ENCODE data around the gene SLAMF9. TPM values are rescaled to one million over a fixed set of nuclear protein-coding genes. Genes with fewer than 3 reads are reported as not detected.

SLAMF9 gene
- total RNA-seq, 1 experiment from 2014 or later = not detected

DNA sequence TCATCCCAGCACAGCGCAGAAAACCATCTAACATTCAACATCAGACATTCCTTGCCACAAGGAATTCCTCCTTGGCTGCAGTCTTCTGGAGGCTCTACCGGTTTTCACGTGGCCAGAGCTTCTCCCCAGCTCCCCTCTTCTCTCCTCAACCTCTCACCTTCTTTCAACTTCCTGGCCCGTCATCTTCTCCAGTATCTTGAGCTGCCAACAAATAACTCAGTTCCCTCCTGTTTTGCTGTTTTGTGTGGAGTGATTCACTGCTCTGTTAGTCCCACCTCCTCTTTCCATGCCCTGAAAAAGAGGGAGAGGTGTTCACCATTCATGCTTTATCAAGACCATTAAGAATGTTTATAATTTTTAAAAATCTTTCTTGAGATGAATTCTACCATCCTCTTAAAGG lies 45.2 kb upstream of the SLAMF9 start:
- H3K36me3 Mint-ChIP-seq = no peaks in the 10 kb centered on the region

DNA sequence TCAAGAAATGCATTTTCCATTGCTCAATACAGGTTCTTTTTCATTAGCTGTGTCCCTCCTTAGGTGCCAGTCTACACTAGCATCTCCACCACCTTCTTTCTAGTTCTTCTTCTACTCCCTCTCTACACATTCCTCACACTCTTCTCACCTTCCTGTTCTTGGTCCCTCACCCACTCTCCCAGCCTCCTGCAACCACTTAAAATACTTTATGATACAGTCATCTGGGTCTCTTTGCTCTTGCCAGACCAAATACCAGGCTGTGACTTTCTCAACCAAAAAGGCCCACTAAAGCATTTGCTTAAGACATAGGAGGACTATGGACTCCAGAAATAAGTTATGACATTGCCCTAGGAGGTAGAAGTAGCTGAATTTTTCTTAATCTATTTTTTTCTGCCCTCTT lies 42.6 kb upstream of the SLAMF9 start:
- H3K36me3 Mint-ChIP-seq = no peaks in the 10 kb centered on the region
- ATAC-seq = no peak

More for the DNA sequence above, 45.2 kb upstream of the SLAMF9 start:
- ATAC-seq (no peak), DNase-seq (ENCODE audit: low spot score) (no peak)
- CTCF ChIA-PET = interaction anchor here (2.2 kb wide), 1 partner anchor 8 kb away, joined by 12 read pairs; no protein-coding TSS in a partner anchor
- H3K27ac Mint-ChIP-seq = no peak overlapping the region
- no peak overlapping the region for H3K4me3 Mint-ChIP-seq
- TF ChIP-seq, protein P1, sequence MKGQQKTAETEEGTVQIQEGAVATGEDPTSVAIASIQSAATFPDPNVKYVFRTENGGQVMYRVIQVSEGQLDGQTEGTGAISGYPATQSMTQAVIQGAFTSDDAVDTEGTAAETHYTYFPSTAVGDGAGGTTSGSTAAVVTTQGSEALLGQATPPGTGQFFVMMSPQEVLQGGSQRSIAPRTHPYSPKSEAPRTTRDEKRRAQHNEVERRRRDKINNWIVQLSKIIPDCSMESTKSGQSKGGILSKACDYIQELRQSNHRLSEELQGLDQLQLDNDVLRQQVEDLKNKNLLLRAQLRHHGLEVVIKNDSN (CRISPR knock-in tag; IDR thresholded peaks at IDR 0.05) = no peak
- TF ChIP-seq, protein P2, sequence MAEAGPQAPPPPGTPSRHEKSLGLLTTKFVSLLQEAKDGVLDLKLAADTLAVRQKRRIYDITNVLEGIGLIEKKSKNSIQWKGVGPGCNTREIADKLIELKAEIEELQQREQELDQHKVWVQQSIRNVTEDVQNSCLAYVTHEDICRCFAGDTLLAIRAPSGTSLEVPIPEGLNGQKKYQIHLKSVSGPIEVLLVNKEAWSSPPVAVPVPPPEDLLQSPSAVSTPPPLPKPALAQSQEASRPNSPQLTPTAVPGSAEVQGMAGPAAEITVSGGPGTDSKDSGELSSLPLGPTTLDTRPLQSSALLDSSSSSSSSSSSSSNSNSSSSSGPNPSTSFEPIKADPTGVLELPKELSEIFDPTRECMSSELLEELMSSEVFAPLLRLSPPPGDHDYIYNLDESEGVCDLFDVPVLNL (CRISPR knock-in tag; IDR thresholded peaks at IDR 0.05; ENCODE audit: borderline replicate concordance, low read depth) = no peak
- TF ChIP-seq ZNF396 (CRISPR knock-in tag; IDR thresholded peaks at IDR 0.05; ENCODE audit: borderline replicate concordance) (no peak), TP53 (CRISPR knock-in tag; IDR thresholded peaks at IDR 0.05) (no peak), ATF1 (CRISPR knock-in tag; IDR thresholded peaks at IDR 0.05) (no peak), MYBL2 (CRISPR knock-in tag; IDR thresholded peaks at IDR 0.05) (no peak), ZNF423 (CRISPR knock-in tag; IDR thresholded peaks at IDR 0.05) (no peak), HMGA2 (CRISPR knock-in tag; IDR thresholded peaks at IDR 0.05) (no peak), ESRRA (CRISPR knock-in tag; IDR thresholded peaks at IDR 0.05; ENCODE audit: borderline replicate concordance) (no peak)
- TF ChIP-seq, protein P3, sequence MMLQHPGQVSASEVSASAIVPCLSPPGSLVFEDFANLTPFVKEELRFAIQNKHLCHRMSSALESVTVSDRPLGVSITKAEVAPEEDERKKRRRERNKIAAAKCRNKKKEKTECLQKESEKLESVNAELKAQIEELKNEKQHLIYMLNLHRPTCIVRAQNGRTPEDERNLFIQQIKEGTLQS (CRISPR knock-in tag; conservative IDR thresholded peaks at IDR 0.05) = no peak
- TF ChIP-seq, protein P4, sequence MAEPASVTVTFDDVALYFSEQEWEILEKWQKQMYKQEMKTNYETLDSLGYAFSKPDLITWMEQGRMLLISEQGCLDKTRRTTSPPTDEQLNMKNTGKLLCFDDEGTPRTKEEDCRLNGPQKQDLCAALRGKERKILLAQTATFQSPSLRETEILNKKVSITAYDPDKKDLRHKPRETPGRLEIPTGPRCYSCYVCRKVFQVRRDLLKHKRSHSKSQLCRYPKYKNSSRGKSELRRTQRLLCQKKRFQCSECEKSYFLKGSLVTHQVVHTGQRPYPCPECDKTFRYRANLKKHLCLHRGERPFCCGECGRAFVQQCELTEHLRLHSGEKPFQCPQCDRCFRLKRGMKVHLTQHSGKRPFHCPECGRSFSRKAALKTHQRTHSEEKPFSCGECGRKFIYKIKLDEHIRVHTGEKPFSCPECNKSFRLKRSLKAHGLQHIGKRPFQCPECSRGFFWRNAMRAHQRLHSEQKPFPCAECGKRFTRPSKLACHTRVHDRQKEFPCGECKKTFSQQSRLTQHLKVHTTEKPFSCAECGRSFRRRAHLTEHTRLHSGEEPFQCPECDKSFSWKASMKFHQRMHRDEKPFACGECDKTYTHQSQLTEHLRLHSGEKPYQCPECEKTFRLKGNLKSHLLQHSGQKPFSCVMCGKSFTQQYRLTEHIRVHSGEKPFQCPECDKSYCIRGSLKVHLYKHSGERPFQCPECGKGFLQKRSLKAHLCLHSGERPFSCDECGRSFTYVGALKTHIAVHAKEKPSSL (CRISPR knock-in tag; conservative IDR thresholded peaks at IDR 0.05) = no peak
- no peaks in the 10 kb centered on the region for H3K4me1 Mint-ChIP-seq
- POLR2A ChIA-PET = no interaction called here
- no peaks in the 10 kb centered on the region; the same call in none of the 2 replicates for H3K27me3 Mint-ChIP-seq (ENCODE audit: low read depth)
- H3K9me3 Mint-ChIP-seq = 0 out of 2 replicates have a peak, but pooled peaks cover 4% of the 10 kb centered on the region

DNA sequence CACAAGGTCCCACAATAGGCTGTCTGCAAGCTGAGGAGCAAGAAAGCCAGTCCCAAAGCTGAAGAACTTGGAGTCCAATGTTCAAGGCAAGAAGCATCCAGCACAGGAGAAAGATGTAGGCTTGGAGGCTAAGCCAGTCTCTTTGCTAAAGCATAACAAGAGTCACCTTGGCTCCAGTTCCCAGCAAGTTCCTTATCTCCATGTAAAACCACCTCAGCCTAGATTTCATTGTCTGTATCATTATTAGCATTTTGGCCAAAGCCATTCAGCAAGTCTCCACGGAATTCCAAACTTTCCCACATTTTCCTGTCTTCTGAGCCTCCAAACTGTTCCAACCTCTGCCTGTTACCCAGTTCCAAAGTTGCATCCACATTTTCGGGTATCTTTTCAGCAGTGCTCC lies 40.9 kb upstream of the SLAMF9 start:
- CTCF ChIA-PET = interaction anchor here (2.1 kb wide), 1 partner anchor 12 kb away, joined by 19 read pairs; no protein-coding TSS in a partner anchor
- Mint-ChIP-seq H3K36me3 (no peaks in the 10 kb centered on the region), H3K4me3 (no peak overlapping the region), H3K27me3 (ENCODE audit: low read depth) (no peaks in the 10 kb centered on the region; the same call in 1 of the 2 replicates), H3K27ac (no peak overlapping the region), H3K9me3 (0 out of 2 replicates have a peak, but pooled peaks cover 4% of the 10 kb centered on the region), H3K4me1 (peaks cover 10% of the 10 kb centered on the region)
- POLR2A ChIA-PET = no interaction called here
- DNase-seq (ENCODE audit: low spot score) (no peak), ATAC-seq (no peak)
- TF ChIP-seq, protein P5, sequence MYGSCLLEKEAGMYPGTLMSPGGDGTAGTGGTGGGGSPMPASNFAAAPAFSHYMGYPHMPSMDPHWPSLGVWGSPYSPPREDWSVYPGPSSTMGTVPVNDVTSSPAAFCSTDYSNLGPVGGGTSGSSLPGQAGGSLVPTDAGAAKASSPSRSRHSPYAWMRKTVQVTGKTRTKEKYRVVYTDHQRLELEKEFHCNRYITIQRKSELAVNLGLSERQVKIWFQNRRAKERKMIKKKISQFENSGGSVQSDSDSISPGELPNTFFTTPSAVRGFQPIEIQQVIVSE (CRISPR knock-in tag; IDR thresholded peaks at IDR 0.05; ENCODE audit: borderline replicate concordance) = no peak
- TF ChIP-seq FOXP1 (CRISPR knock-in tag; IDR thresholded peaks at IDR 0.05; ENCODE audit: borderline replicate concordance) (no peak), SMAD4 (CRISPR knock-in tag; IDR thresholded peaks at IDR 0.05) (no peak), ZNF232 (CRISPR knock-in tag; IDR thresholded peaks at IDR 0.05) (no peak), FOXJ3 (CRISPR knock-in tag; IDR thresholded peaks at IDR 0.05; ENCODE audit: borderline replicate concordance) (no peak), ZNF219 (CRISPR knock-in tag; IDR thresholded peaks at IDR 0.05; ENCODE audit: borderline replicate concordance) (no peak), CREB1 (CRISPR knock-in tag; IDR thresholded peaks at IDR 0.05) (no peak)
- TF ChIP-seq, protein P6, sequence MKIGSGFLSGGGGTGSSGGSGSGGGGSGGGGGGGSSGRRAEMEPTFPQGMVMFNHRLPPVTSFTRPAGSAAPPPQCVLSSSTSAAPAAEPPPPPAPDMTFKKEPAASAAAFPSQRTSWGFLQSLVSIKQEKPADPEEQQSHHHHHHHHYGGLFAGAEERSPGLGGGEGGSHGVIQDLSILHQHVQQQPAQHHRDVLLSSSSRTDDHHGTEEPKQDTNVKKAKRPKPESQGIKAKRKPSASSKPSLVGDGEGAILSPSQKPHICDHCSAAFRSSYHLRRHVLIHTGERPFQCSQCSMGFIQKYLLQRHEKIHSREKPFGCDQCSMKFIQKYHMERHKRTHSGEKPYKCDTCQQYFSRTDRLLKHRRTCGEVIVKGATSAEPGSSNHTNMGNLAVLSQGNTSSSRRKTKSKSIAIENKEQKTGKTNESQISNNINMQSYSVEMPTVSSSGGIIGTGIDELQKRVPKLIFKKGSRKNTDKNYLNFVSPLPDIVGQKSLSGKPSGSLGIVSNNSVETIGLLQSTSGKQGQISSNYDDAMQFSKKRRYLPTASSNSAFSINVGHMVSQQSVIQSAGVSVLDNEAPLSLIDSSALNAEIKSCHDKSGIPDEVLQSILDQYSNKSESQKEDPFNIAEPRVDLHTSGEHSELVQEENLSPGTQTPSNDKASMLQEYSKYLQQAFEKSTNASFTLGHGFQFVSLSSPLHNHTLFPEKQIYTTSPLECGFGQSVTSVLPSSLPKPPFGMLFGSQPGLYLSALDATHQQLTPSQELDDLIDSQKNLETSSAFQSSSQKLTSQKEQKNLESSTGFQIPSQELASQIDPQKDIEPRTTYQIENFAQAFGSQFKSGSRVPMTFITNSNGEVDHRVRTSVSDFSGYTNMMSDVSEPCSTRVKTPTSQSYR (CRISPR knock-in tag; IDR thresholded peaks at IDR 0.05) = no peak
- TF ChIP-seq, protein P7, sequence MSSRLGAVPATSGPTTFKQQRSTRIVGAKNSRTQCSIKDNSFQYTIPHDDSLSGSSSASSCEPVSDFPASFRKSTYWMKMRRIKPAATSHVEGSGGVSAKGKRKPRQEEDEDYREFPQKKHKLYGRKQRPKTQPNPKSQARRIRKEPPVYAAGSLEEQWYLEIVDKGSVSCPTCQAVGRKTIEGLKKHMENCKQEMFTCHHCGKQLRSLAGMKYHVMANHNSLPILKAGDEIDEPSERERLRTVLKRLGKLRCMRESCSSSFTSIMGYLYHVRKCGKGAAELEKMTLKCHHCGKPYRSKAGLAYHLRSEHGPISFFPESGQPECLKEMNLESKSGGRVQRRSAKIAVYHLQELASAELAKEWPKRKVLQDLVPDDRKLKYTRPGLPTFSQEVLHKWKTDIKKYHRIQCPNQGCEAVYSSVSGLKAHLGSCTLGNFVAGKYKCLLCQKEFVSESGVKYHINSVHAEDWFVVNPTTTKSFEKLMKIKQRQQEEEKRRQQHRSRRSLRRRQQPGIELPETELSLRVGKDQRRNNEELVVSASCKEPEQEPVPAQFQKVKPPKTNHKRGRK (CRISPR knock-in tag; IDR thresholded peaks at IDR 0.05; ENCODE audit: borderline replicate concordance) = no peak

More for the DNA sequence above, 42.6 kb upstream of the SLAMF9 start:
- Mint-ChIP-seq H3K27ac (no peak overlapping the region), H3K4me1 (0 out of 2 replicates have a peak, but pooled peaks cover 2% of the 10 kb centered on the region), H3K4me3 (no peak overlapping the region), H3K9me3 (0 out of 2 replicates have a peak, but pooled peaks cover 4% of the 10 kb centered on the region), H3K27me3 (ENCODE audit: low read depth) (no peaks in the 10 kb centered on the region; the same call in none of the 2 replicates)
- TF ChIP-seq ZNF416 (CRISPR knock-in tag; IDR thresholded peaks at IDR 0.05) (no peak), FOXK1 (CRISPR knock-in tag; IDR thresholded peaks at IDR 0.05) (no peak), ZNF219 (CRISPR knock-in tag; IDR thresholded peaks at IDR 0.05; ENCODE audit: borderline replicate concordance) (no peak), ZNF232 (CRISPR knock-in tag; IDR thresholded peaks at IDR 0.05) (no peak)
- DNase-seq (ENCODE audit: low spot score) = no peak
- ChIA-PET POLR2A (no interaction called here), CTCF (no interaction called here)
